ENCODE results near the gene DOP1A. TPM values are rescaled to one million over a fixed set of nuclear protein-coding genes. Genes with fewer than 3 reads are reported as not detected.

The DOP1A gene
- total and polyA plus RNA-seq, 2 of the 4 experiments (the other 2 are of a cell fraction): 6.0 to 32.4 TPM

DNA sequence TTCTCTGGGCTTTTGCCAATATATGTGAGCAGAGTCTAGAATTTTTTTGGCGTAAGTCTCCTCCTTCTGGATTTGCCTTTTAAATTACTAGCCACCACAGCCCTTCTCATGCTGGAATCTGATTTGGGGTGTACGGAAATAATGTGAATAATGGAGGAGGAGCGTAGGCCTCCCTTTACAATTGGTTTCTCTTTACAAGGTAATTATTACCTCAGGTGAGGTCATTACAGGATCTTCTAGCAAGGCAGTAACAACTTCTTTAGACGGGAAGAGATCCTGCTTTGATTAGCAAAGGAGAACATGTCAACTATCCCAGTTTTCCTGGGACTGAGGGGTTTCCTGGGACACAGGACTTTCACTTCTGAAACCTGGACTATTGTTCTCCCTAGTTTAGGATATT lies 134.6 kb downstream of the DOP1A start:
- ChIA-PET POLR2A (ENCODE audit: unreplicated experiment) (no interaction called here), CTCF (no interaction called here)
- Histone ChIP-seq H3K4me1 (ENCODE audit: control insufficient read depth, insufficient read depth, low read length) (peaks cover 15% of the 10 kb centered on the region), H3K27me3 (ENCODE audit: control insufficient read depth, insufficient read depth, low read length) (no peaks in the 10 kb centered on the region), H3K79me1 (ENCODE audit: low read depth in 1 of 2, low read length in 2 of 2) (peaks cover 4 to 5% of the 10 kb centered on the region in 2 experiments; a peak in 1 of 4 replicates), H3K23ac (ENCODE audit: low read depth, low read length) (no peak overlapping the region), H2BK5ac (ENCODE audit: low read depth, low read length, poor library complexity, severe bottlenecking) (no peak overlapping the region), H3K36me3 (ENCODE audit: control insufficient read depth, insufficient read depth, low read length) (peaks cover 5% of the 10 kb centered on the region), H3K27ac (ENCODE audit: insufficient read depth, low read length) (no peak overlapping the region), H4K8ac (ENCODE audit: low read depth in 2 of 2, low read length in 2 of 2) (no peak overlapping the region), H3K56ac (ENCODE audit: extremely low read depth, insufficient read depth, low read length) (no peak overlapping the region), H3K9me3 (ENCODE audit: control insufficient read depth, insufficient read depth, low read length) (no peaks in the 10 kb centered on the region), H3K4ac (ENCODE audit: low read depth, low read length) (no peak overlapping the region), H2AFZ (replicated peaks; ENCODE audit: low read length, poor library complexity) (no peak overlapping the region), H3K4me3 (ENCODE audit: insufficient read depth, low read depth, low read length) (no peak overlapping the region), H2AK9ac (replicated peaks; ENCODE audit: low read depth, low read length, poor library complexity) (no peak overlapping the region), H2AK5ac (ENCODE audit: low read depth, low read length) (no peak overlapping the region), H3K14ac (replicated peaks; ENCODE audit: low read depth, low read length) (no peak overlapping the region), H4K20me1 (ENCODE audit: insufficient read depth, low read length) (no peaks in the 10 kb centered on the region), H4K91ac (ENCODE audit: insufficient read depth, low read depth, low read length) (no peak overlapping the region), H2BK15ac (ENCODE audit: low read depth, low read length) (no peak overlapping the region), H4K5ac (ENCODE audit: low read depth, low read length) (no peak overlapping the region), H3K9me1 (ENCODE audit: insufficient read depth, low read length) (peaks cover 10% of the 10 kb centered on the region), H2BK20ac (ENCODE audit: low read depth, low read length) (no peak overlapping the region), H3K4me2 (ENCODE audit: low read depth, low read length) (no peak overlapping the region), H3K9ac (ENCODE audit: low read depth, low read length) (no peak overlapping the region), H3K18ac (ENCODE audit: low read depth, low read length) (no peak overlapping the region), H2BK120ac (ENCODE audit: low read depth, low read length) (no peak overlapping the region)
- no CpG with 5 or more reads among the region's 4 CpGs for WGBS, 2 experiments (ENCODE audit: extremely low coverage in 2 of 2, insufficient read length in 1 of 2)
- ATAC-seq (ENCODE audit: low read depth): no peak
- in situ Hi-C loops (cut with MboI; ENCODE audit: low sequenced_read_pairs) (no loop called here), intact Hi-C loops (cut with micrococcal nuclease) (no loop called here), dilution Hi-C loops (cut with HindIII; ENCODE audit: low sequenced_read_pairs, unreplicated experiment) (loop anchor here (25.0 kb wide), 1 partner anchor 310 kb away; the partner anchor contains the start of gene PRSS35)
- no peak for DNase-seq
- no peak for TF ChIP-seq CEBPB (IDR thresholded peaks at IDR 0.05; ENCODE audit: low read depth, low read length)
- no peak for TF ChIP-seq NFE2L2 (IDR thresholded peaks at IDR 0.05; ENCODE audit: low read depth, low read length)
- no peak for TF ChIP-seq MAFK (IDR thresholded peaks at IDR 0.05; ENCODE audit: low read depth, low read length)
- TF ChIP-seq RCOR1 (IDR thresholded peaks at IDR 0.05; ENCODE audit: insufficient replicate concordance, low read length): no peak
- no peak for TF ChIP-seq BHLHE40 (IDR thresholded peaks at IDR 0.05; ENCODE audit: low read depth, low read length)
- TF ChIP-seq POLR2A (IDR thresholded peaks at IDR 0.05; ENCODE audit: low read depth, low read length): no peak
- TF ChIP-seq RAD21 (IDR thresholded peaks at IDR 0.05; ENCODE audit: low read length): no peak
- no peak for TF ChIP-seq RFX5 (IDR thresholded peaks at IDR 0.05; ENCODE audit: low read depth, low read length)
- BruUV-seq (replicated peaks): no TSS peak

Measured in IMR-90 (cell line).